RCC 7860 (cell line): ENCODE measurements around the gene RBPJL.
A peak's percentile ranks its signal among the peaks of the same experiment; 100 is the strongest.
"Not testable (repeated sequence)": the region's sequence is repeated elsewhere in the genome, so short reads cannot be mapped to it uniquely, and the experiment has no call there.

Source experiments
- DNase-seq: peaks from one replicate; pipeline ENCODE4 v3.0.0-alpha.2; 2015; ENCODE audit warnings: low spot score
- FAIRE-seq: peaks from 2 replicates; lab custom pipeline; 2012; peaks lifted over from hg19 to GRCh38; lab: Jason Lieb, UNC

Gene RBPJL

GRCh38 chr20:45341579-45341938 lies 34.9 kb downstream of the RBPJL start:
- no peak for DNase-seq
- FAIRE-seq, result no peak

- DNase-seq (peak; percentile 72), FAIRE-seq (no peak)
These were observed 35.6 kb downstream of the RBPJL start for GRCh38 chr20:45341939-45342854.

- DNase-seq, result no peak
- no peak for FAIRE-seq
These were observed 36.4 kb downstream of the RBPJL start for GRCh38 chr20:45342855-45343531.

- DNase-seq, result no peak
- FAIRE-seq, result no peak
These were observed 37.0 kb downstream of the RBPJL start for GRCh38 chr20:45343532-45344167.

- peak; percentile 85 for FAIRE-seq
- peak; percentile 89 for DNase-seq
These were observed 37.7 kb downstream of the RBPJL start for GRCh38 chr20:45344168-45344860.

- DNase-seq (no peak), FAIRE-seq (no peak)
These were observed 38.7 kb downstream of the RBPJL start for GRCh38 chr20:45345104-45345936.

- DNase-seq, result peak; percentile 53
- FAIRE-seq, result no peak
These were observed 39.7 kb downstream of the RBPJL start for GRCh38 chr20:45346291-45346718.

GRCh38 chr20:45346851-45347250 lies 40.2 kb downstream of the RBPJL start:
- DNase-seq (no peak), FAIRE-seq (no peak)

- FAIRE-seq (no peak), DNase-seq (no peak)
These were observed 40.8 kb downstream of the RBPJL start for GRCh38 chr20:45347297-45347935.

GRCh38 chr20:45347936-45348778 lies 41.5 kb downstream of the RBPJL start, which contains the start of gene SDC4:
SDC4 (minus strand) TSS chr20:45348424; CDS start chr20:45348384, 40 bp downstream.
- FAIRE-seq, result no peak
- DNase-seq, result peak; percentile 61

GRCh38 chr20:45350217-45350616 lies 43.6 kb downstream of the RBPJL start:
- no peak for DNase-seq
- no peak for FAIRE-seq

- DNase-seq, FAIRE-seq: not testable (repeated sequence)
These were observed 44.2 kb downstream of the RBPJL start for GRCh38 chr20:45350795-45351194.

- no peak for DNase-seq
- no peak for FAIRE-seq
These were observed 46.1 kb downstream of the RBPJL start for GRCh38 chr20:45352729-45353128.

GRCh38 chr20:45353746-45354145 lies 47.1 kb downstream of the RBPJL start:
- DNase-seq, result no peak
- no peak for FAIRE-seq

GRCh38 chr20:45354423-45355208 lies 48.0 kb downstream of the RBPJL start:
- FAIRE-seq (no peak), DNase-seq (peak; percentile 25)

- FAIRE-seq (peak; percentile 81), DNase-seq (peak; percentile 64)
These were observed 48.8 kb downstream of the RBPJL start for GRCh38 chr20:45355209-45356084.
